Colonic mucosa (tissue), 4 donors: ENCODE data around the gene TMEM154. TPM values are rescaled to one million over a fixed set of nuclear protein-coding genes. Genes with fewer than 3 reads are reported as not detected.

ENCODE experiments used
- DNase-seq: peaks from one replicate; pipeline ENCODE4 v3.0.0-alpha.2; 2020
- H3K27ac ChIP-seq: fragments of 200-600 bp; one replicate; pipeline ENCODE4 v1.8.0; 2021
- H3K27me3 ChIP-seq: fragments of 200-600 bp; one replicate; pipeline ENCODE4 v1.8.0; 2021
- H3K36me3 ChIP-seq: fragments of 200-600 bp; one replicate; pipeline ENCODE4 v1.8.0; 2021
- H3K4me1 ChIP-seq: fragments of 200-600 bp; one replicate; pipeline ENCODE4 v1.8.0; 2021; ENCODE audit warnings: mild to moderate bottlenecking
- H3K4me3 ChIP-seq: fragments of 200-600 bp; one replicate; pipeline ENCODE4 v1.8.0; 2021
- H3K9ac ChIP-seq, 2 donors: one replicate each; pipeline ENCODE4 v1.7.0; 2013; ENCODE audit warnings: control low read depth in 2 of 2, low read depth in 2 of 2, low read length in 2 of 2
- H3K9me3 ChIP-seq: fragments of 200-600 bp; one replicate; pipeline ENCODE4 v1.8.0; 2021
- CTCF ChIP-seq: fragments of 200-600 bp; IDR thresholded peaks from one replicate; pipeline ENCODE4 v1.8.0; 2022; ENCODE audit warnings: antibody characterized with exemption, mild to moderate bottlenecking
- intact Hi-C: fragments of 100-400 bp; cut with DNase I; formaldehyde crosslinking; loops from one replicate; pipeline ENCODE4 v1.14.1; 2022
- total RNA-seq, 2 donors: library from RNA; stranded (reverse); fragmentation: NEBNext Ultra II Directional in 1 of 2; extraction: Animal tissue kit (Norgen Biotek cat#: 25700) in 1 of 2; gene quantifications; one replicate each; pipeline ENCODE4 v1.2.1, GENCODE V29; 2021
- donor health status: healthy.
- donor health status: DM: no; HTN: no; CAD: no.
- donor health status: DM: no; HTN: no; CAD: no.

TMEM154 gene
- total RNA-seq, 2 donors from 2014 or later: 1.5 to 3.5 TPM

DNA sequence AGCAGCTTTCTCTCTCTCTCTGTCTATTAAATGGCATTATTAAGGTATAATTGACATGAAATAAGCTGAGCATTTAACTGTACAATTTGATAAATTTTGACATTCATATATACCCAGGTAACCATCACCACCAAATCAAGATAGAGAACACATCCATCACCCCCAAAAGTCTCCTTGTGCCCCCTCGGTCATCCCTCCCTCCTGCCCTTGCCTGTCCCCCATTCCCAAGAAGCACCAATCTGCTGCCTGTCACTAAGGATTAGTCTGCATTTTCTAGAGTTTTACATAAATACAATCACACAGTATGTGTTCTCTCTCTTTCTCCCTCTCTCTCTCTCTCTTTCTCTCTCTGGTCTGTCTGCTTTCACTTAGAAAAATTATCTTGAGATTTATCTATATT is 25.0 kb upstream of the TMEM154 start:
- Histone ChIP-seq H3K27me3 (no peaks in the 10 kb centered on the region), H3K4me3 (no peak overlapping the region), H3K27ac (no peak overlapping the region), H3K4me1 (no peaks in the 10 kb centered on the region), H3K36me3 (no peaks in the 10 kb centered on the region), H3K9ac (no peak overlapping the region), H3K9me3 (no peaks in the 10 kb centered on the region)
- intact Hi-C loops: no loop called here
- TF ChIP-seq CTCF: no peak
- no peak for DNase-seq

DNA sequence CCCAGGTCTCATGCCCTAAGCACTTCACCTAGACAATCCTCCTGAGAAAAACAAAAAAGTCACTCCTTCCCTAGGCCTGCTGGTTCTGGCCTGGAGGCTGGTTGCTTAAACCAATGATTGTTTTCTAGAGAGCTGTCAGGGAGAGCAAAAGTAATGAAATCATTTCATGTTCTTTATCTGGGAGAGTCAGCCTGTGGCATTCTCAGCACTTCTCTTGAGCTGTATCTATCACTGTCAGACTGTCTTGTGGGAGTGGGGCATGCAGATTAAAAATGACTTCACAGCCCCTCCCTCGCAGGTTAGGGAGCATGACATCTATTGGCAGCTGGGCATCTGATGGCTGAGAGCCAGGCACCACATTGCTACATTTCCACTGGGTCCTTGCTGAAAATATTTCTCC is 20.4 kb upstream of the TMEM154 start:
- no peaks in the 10 kb centered on the region for H3K9me3 ChIP-seq
- H3K4me3 ChIP-seq: no peak overlapping the region
- H3K9ac ChIP-seq: no peak overlapping the region
- no peak for TF ChIP-seq CTCF
- H3K36me3 ChIP-seq: no peaks in the 10 kb centered on the region
- no peaks in the 10 kb centered on the region for H3K27me3 ChIP-seq
- intact Hi-C loops: no loop called here
- no peak overlapping the region for H3K27ac ChIP-seq
- no peak for DNase-seq
- no peaks in the 10 kb centered on the region for H3K4me1 ChIP-seq

GRCh38 chr4:152699313-152699712 is 19.5 kb upstream of the TMEM154 start:
- H3K27ac ChIP-seq: no peak overlapping the region
- H3K4me1 ChIP-seq: no peaks in the 10 kb centered on the region
- H3K9ac ChIP-seq: no peak overlapping the region
- H3K36me3 ChIP-seq: no peaks in the 10 kb centered on the region
- no peak for TF ChIP-seq CTCF
- DNase-seq: no peak
- intact Hi-C loops: no loop called here
- H3K9me3 ChIP-seq: no peaks in the 10 kb centered on the region
- H3K27me3 ChIP-seq: no peaks in the 10 kb centered on the region
- no peak overlapping the region for H3K4me3 ChIP-seq

DNA sequence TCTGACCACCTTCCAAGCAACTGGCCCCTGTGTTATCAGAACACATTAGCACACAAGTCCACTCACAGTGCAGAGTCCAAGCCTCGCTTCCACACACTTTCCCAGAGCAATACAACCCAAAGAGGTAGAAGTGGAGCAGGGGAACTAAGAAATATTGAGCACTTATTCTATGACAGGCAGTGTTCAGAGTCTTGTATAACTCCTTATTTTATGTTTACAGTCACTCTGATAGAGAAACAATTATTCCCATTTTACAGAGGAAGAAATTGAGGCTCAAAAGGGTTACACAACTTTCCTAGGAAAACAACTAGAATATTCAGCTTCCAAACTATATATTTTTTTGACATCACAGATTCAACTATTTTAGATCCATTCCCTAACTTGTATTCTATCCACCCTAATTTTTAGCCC is 18.3 kb upstream of the TMEM154 start:
- no peak for DNase-seq
- Histone ChIP-seq H3K27me3 (no peaks in the 10 kb centered on the region), H3K4me1 (no peaks in the 10 kb centered on the region), H3K4me3 (no peak overlapping the region), H3K27ac (no peak overlapping the region), H3K36me3 (no peaks in the 10 kb centered on the region), H3K9me3 (no peaks in the 10 kb centered on the region), H3K9ac (no peak overlapping the region)
- intact Hi-C loops: no loop called here
- TF ChIP-seq CTCF: no peak

GRCh38 chr4:152697284-152698088 is 17.7 kb upstream of the TMEM154 start:
- no peak for DNase-seq
- no peaks in the 10 kb centered on the region for H3K4me1 ChIP-seq
- no peak for TF ChIP-seq CTCF
- H3K27ac ChIP-seq: no peak overlapping the region
- no peaks in the 10 kb centered on the region for H3K9me3 ChIP-seq
- no peaks in the 10 kb centered on the region for H3K27me3 ChIP-seq
- intact Hi-C loops: no loop called here
- no peak overlapping the region for H3K4me3 ChIP-seq
- H3K9ac ChIP-seq: no peak overlapping the region
- H3K36me3 ChIP-seq: no peaks in the 10 kb centered on the region
